Chondrocyte (in vitro differentiated cells): ENCODE results near the gene ERBB4. TPM values are rescaled to one million over a fixed set of nuclear protein-coding genes. Genes with fewer than 3 reads are reported as not detected.

Experiments used
- DNase-seq: peaks from one replicate; pipeline ENCODE4 v3.0.0; 2021; ENCODE audit warnings: mixed read lengths, low spot score
- H3K27ac Mint-ChIP-seq: one replicate; pipeline ENCODE4 v1.8.0; 2021; ENCODE audit warnings: mild to moderate bottlenecking, moderate library complexity, mixed read lengths; ENCODE audit not compliant: unreplicated experiment
- H3K27me3 Mint-ChIP-seq: 2 replicates; pipeline ENCODE4 v1.8.0; 2021; ENCODE audit warnings: low read depth, mixed read lengths
- H3K36me3 Mint-ChIP-seq: 2 replicates; pipeline ENCODE4 v1.8.0; 2021; ENCODE audit warnings: low read depth, mixed read lengths
- H3K4me1 Mint-ChIP-seq: 2 replicates; pipeline ENCODE4 v1.8.0; 2021; ENCODE audit warnings: low read depth, mild to moderate bottlenecking, mixed read lengths
- H3K4me3 Mint-ChIP-seq: one replicate; pipeline ENCODE4 v1.8.0; 2021; ENCODE audit warnings: mild to moderate bottlenecking, moderate library complexity, mixed read lengths; ENCODE audit not compliant: unreplicated experiment
- H3K9me3 Mint-ChIP-seq: 2 replicates; pipeline ENCODE4 v1.8.0; 2021; ENCODE audit warnings: low read depth, mixed read lengths
- CTCF ChIP-seq: fragments of 200-600 bp; sonication (generic); IDR thresholded peaks from 2 replicates; pipeline ENCODE4 v1.5.0; 2021; ENCODE audit warnings: antibody characterized with exemption, mild to moderate bottlenecking, moderate library complexity
- total RNA-seq: library from RNA; stranded (reverse); gene quantifications from 3 replicates; pipeline ENCODE4 v1.2.1, GENCODE V29; 2021

Gene ERBB4
- total RNA-seq, 1 donor from 2014 or later = 1.3 TPM

- Mint-ChIP-seq H3K27me3 (no peaks in the 10 kb centered on the region), H3K9me3 (peaks cover 15% of the 10 kb centered on the region), H3K4me1 (peaks cover 12% of the 10 kb centered on the region), H3K4me3 (no peak overlapping the region), H3K36me3 (peaks cover 2% of the 10 kb centered on the region), H3K27ac (no peak overlapping the region)
- DNase-seq = no peak
- no peak for TF ChIP-seq CTCF
Measured at GRCh38 chr2:211955648-211956047, 583.0 kb downstream of the ERBB4 start.

GRCh38 chr2:211948932-211949331 lies 589.7 kb downstream of the ERBB4 start:
- no peak for TF ChIP-seq CTCF
- Mint-ChIP-seq H3K4me1 (no peaks in the 10 kb centered on the region), H3K9me3 (peaks cover 18% of the 10 kb centered on the region), H3K36me3 (peaks cover 3% of the 10 kb centered on the region), H3K4me3 (no peak overlapping the region), H3K27me3 (no peaks in the 10 kb centered on the region), H3K27ac (no peak overlapping the region)
- no peak for DNase-seq

GRCh38 chr2:211946960-211947359 lies 591.6 kb downstream of the ERBB4 start:
- no peak overlapping the region for H3K4me3 Mint-ChIP-seq
- H3K27me3 Mint-ChIP-seq = no peaks in the 10 kb centered on the region
- no peaks in the 10 kb centered on the region for H3K4me1 Mint-ChIP-seq
- H3K36me3 Mint-ChIP-seq = peaks cover 3% of the 10 kb centered on the region
- no peak overlapping the region for H3K27ac Mint-ChIP-seq
- TF ChIP-seq CTCF = no peak
- peaks cover 15% of the 10 kb centered on the region for H3K9me3 Mint-ChIP-seq
- no peak for DNase-seq

- H3K27ac Mint-ChIP-seq = no peak overlapping the region
Measured at GRCh38 chr2:211944572-211944971, 594.0 kb downstream of the ERBB4 start.

GRCh38 chr2:211942153-211942552 lies 596.4 kb downstream of the ERBB4 start:
- TF ChIP-seq CTCF = no peak
- Mint-ChIP-seq H3K9me3 (no peaks in the 10 kb centered on the region), H3K4me3 (no peak overlapping the region), H3K27me3 (no peaks in the 10 kb centered on the region), H3K4me1 (no peaks in the 10 kb centered on the region), H3K27ac (no peak overlapping the region), H3K36me3 (no peaks in the 10 kb centered on the region)
- no peak for DNase-seq

More at GRCh38 chr2:211944572-211944971, 594.0 kb downstream of the ERBB4 start:
- Mint-ChIP-seq H3K4me3 (no peak overlapping the region), H3K36me3 (no peaks in the 10 kb centered on the region), H3K4me1 (no peaks in the 10 kb centered on the region), H3K27me3 (no peaks in the 10 kb centered on the region), H3K9me3 (peaks cover 4% of the 10 kb centered on the region)
- TF ChIP-seq CTCF = no peak
- no peak for DNase-seq
